KOPT-K1 (cell line): ENCODE measurements around the gene CD28.

Source experiments
- H3K27ac ChIP-seq: fragments of 200-600 bp; sonication (generic); 2 replicates; pipeline ENCODE4 v1.5.1; 2016; ENCODE audit warnings: antibody characterized with exemption, mild to moderate bottlenecking, low read depth, low read length; ENCODE audit not compliant: poor library complexity, severe bottlenecking
- H3K36me3 ChIP-seq: fragments of 200-600 bp; sonication (generic); 2 replicates; pipeline ENCODE4 v1.5.1; 2017; ENCODE audit warnings: antibody characterized with exemption, mild to moderate bottlenecking, low read length, moderate library complexity; ENCODE audit not compliant: insufficient read depth
- H3K9me3 ChIP-seq: fragments of 200-600 bp; sonication (generic); 2 replicates; pipeline ENCODE4 v1.5.1; 2017; ENCODE audit warnings: antibody characterized with exemption, low read length, mild to moderate bottlenecking; ENCODE audit not compliant: insufficient read depth, poor library complexity, severe bottlenecking

Gene CD28

DNA sequence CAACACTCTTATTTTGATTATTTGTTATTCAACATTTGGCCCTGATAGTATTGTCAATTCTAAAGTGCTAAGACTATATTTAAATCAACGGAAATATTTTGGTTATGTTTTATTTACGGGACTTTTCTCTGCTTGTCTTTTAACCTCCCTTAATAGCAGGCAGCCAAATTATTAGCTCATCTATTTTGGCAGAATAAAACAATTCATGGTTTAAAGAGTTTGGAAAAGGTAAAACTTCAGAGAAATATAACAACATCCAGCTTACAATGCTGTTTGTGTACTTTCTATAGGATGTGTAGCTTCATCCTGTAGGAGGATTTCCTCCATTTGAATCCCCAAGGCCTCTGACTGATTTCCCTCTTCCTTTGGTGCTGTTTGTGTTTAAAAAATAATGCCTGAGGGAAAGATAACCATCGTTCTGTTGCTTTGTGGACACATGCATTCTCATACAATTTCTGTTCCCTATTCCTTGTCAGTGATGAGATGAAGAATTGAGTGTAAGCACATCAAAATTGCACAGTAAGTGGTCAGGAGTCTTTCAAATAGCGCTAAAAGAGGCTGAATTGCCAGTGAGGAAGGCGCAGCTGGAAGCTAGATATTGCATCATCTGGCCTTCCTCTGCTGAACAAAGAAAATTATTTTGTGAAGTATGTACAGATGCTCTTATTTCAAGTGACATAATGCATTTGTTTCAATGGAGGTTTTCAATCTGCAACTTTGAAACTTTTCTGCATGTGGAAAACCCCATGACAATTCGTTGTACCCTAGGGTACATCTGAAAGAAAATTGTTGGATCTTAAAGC is 80.3 kb downstream of the CD28 start:
- Histone ChIP-seq H3K36me3 (no peaks in the 10 kb centered on the region), H3K27ac (no peak overlapping the region), H3K9me3 (no peaks in the 10 kb centered on the region)

- H3K27ac ChIP-seq, result no peak overlapping the region
- H3K9me3 ChIP-seq, result no peaks in the 10 kb centered on the region
- no peaks in the 10 kb centered on the region for H3K36me3 ChIP-seq
These were observed 81.5 kb downstream of the CD28 start for GRCh38 chr2:203787979-203788378.
